HK-2 (cell line): ENCODE measurements around the gene HNRNPM.

ENCODE experiments used
- DNase-seq: peaks from one replicate; pipeline ENCODE4 v3.0.0-alpha.2; 2018; ENCODE audit not compliant: unreplicated experiment

The HNRNPM gene

DNA sequence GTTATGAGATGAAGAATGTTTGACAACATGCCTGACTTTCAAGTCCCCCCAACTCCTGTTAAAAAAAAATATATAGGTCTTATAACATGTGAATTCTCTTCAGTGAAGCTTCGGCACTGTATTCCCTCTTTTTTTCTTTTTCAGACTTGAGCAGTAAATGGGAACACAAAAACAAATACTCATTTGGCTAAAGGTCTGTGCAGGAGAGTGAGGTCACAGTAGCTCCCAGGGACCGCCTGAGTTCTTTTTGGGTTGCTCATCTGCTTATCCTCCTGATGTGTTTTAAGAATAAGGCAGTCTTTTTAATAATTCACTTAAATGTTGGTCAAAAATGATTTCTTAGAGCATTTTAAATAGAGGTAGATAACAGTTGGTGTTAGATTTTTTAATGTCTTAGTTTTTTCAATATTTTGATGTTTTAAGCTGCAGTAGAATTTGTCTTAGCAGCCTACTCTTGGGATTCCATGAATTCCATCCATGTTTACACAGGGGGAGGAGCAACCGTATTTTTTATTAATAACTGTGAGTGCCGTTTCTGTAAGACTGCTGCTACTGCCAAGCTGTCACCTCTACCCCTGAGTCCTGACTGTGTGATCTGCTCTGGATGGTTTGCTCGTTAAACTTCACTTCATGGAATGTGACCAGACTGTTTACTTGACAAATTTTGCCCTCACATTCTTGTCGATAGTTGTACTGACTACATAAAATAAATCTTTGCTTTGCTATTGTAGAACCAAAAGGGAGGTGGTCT lies 14.9 kb downstream of the HNRNPM start:
- no peak for DNase-seq

DNA sequence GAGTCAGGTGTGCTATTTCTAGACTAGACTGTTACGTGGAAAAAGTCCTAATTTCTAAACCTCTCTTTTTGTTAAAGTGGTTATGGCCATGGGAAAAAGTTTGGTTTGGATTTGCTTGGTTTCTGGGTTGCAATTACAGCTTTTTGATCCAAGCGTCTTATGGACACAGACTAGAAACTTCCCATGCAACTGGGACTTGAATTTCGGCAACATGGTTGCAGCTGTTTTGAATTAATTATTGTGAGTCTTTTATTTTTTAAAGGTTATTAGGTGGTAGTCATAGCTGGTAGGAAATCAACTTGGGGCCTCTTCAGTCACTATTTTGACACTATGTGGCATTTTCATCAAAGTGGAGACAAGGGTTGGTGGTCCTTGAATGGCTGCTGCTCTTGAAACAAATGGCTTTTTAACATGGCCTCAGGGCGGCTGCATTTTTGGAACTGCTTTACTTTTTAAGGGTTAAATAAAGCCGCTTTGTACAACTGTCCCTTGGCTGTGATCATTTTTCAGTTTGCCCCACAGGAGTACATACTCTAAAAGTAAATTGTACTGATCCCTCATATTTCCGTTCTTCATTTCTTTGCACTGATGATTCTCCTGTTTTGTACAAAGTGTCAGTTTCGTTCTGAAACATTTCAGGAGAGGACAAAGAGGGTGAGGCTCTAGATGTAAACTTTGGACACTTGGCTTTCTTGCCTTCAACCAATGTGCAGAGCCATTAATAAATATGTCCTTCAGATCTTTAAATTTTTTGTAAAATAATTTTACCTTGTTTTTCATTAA lies 15.9 kb downstream of the HNRNPM start:
- no peak for DNase-seq

DNA sequence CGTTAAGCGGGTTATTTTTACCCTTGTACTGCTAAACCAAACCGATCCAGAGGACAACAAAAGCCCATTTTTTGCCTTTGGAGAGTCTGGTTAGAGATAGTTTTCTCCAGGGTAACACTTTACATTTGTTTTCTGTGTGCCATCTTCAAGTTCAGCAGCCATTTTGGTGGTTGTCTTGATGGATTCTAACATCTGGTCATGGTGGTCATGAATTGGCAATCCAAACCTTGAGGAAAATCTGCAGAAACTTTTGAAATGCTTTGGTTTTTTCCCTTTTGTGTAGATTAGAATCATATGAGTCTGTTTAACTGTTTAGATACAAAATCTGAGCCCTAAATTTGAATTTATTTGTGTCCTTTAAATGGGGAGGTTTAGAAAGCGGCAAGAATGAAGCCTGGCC lies 16.6 kb downstream of the HNRNPM start:
- no peak for DNase-seq

DNA sequence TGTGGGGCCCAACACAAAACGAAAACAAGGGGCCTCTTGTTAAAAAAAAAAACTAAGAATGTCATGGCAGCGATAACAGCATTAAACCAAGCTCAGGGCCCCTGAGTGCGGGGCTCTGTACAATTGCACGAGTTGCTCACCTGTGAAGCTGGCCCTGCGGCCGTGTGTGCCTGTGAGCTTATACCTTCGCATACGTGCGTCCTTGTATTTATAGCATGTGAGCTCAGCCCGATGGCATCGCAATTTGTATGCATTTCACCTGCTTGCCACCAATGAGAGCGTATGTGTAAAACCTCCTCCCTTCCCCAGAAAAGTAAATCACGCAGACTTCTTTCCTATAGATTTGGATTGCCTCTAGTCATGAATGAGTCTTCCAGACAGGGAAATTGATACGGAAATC lies 17.1 kb downstream of the HNRNPM start:
- DNase-seq = no peak

DNA sequence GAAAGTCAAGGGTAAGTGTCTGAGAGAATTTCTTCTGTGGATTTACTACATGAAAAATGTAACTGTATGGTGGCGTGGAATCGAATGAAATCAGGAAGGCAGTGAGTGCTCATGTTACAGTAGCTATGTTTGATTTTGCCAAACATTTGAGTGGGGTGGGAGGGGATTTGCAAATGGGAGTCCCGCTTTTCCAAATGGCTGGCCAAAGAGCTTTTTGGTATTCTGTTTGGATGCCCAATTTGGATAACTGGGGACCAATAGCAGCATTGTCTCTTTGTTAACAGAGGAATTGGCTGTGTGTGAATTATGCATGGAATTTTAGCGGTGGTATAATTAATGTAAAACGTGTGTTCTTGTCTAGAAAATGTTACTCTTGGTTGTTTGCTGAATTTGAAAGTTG lies 17.8 kb downstream of the HNRNPM start:
- no peak for DNase-seq

DNA sequence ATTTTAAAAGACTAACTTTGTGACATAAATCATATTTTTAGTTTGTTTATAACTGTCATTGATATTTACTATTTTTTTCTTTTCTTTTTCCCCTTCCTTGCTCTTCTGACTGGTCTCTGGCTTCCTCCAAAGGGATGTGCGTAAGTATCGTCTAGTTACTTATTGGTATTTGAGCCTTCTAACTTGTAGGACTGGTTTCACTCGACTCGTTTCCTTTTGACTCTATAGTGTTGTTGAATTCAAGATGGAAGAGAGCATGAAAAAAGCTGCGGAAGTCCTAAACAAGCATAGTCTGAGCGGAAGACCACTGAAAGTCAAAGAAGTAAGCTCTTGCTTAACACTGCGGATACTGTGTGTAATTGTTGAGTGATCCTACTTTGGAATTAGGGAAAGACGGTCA lies 18.6 kb downstream of the HNRNPM start:
- no peak for DNase-seq

DNA sequence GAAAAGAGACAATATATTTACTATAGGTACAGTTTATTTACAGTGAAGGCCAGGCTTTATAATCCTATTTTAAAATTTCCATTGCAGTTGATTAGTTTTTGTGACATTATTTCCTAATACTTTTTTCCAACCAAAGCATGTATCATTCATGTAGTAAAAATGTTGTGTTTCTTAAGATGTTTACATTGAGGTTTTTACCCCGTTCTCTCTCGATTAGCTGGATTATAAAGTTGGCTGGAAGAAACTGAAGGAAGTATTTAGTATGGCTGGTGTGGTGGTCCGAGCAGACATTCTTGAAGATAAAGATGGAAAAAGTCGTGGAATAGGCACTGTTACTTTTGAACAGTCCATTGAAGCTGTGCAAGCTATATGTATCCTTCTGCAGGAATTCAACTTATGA lies 21.2 kb downstream of the HNRNPM start:
- no peak for DNase-seq

DNA sequence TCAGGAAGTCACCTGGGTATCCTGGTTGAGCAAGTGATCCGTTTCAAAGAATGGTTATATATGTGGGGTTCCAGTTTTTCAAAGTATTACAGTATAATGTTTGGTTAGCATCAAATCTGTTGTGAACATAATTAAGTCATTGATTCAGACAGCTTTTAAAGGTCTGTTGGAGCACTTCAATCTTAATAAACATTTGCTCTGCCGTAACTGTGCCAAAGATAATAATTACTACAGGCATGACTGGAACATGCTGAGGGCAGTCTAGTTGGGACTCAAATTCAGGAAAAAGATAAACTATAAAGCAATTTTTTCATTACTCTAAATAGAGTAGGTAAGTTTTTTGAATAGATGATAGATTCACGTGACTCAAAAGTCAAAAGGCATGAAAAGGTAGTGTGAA lies 23.3 kb downstream of the HNRNPM start:
- no peak for DNase-seq

DNA sequence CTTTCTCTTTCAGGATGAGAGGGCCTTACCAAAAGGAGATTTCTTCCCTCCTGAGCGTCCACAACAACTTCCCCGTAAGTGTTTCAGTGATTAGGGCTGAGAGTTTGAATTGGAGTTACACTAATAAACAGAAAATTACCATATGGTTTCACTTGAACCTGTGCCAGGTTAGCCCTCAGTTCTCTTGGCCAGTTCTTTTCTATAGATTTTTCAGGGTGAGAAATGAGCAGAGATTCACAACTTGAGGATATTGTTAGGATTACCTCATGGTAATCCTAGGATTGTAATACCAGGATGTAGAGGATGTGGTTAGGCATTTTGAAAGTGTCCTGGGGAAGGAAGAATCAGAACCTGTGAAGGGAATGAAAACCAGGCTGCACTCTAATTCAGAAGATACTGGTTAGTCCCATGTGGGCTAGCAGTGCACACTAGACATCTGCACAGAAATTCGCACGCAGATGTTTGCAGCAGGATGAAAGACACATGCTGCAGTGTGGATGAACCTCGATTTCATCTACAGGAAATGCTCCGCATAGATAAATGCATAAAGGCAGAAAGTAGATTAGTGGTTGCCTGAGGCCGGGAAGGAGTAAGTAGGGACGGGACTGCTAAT lies 24.1 kb downstream of the HNRNPM start:
- no peak for DNase-seq

DNA sequence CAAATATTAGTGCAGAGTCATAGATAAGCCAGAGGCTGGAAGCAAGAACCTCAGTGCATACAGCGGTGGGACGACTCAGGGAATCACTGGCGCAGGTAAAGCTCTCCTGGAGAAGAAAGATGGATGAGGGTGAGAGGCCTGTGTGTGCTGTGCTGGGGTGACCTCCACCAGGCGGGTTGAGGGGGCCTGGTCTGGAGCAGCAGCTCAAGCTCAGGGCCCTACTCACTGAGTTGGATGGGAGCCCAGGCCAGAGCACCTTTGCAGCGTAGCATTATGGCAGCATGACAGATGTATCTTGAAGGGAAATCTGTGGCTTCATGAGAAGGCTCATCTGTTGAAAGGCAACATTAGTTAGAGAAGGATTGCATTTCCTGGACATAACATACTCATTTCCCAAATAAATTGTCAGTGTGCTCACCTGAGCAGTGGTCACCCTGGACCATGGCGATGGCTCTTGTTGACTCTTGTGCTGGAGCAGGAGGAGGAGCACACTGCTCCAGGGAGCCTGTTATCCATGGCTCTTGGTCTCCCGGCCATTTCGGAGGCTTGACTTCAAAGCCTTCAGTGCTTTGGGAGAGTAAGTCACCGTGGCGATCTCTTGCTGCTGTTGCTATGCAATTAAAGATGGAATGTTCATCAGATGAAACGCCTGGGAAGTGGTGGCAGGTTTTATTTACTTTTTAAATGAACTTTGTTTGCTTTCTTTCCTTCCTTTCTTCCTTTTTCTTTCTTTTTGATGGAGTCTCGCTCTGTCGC lies 25.0 kb downstream of the HNRNPM start:
- DNase-seq = no peak

DNA sequence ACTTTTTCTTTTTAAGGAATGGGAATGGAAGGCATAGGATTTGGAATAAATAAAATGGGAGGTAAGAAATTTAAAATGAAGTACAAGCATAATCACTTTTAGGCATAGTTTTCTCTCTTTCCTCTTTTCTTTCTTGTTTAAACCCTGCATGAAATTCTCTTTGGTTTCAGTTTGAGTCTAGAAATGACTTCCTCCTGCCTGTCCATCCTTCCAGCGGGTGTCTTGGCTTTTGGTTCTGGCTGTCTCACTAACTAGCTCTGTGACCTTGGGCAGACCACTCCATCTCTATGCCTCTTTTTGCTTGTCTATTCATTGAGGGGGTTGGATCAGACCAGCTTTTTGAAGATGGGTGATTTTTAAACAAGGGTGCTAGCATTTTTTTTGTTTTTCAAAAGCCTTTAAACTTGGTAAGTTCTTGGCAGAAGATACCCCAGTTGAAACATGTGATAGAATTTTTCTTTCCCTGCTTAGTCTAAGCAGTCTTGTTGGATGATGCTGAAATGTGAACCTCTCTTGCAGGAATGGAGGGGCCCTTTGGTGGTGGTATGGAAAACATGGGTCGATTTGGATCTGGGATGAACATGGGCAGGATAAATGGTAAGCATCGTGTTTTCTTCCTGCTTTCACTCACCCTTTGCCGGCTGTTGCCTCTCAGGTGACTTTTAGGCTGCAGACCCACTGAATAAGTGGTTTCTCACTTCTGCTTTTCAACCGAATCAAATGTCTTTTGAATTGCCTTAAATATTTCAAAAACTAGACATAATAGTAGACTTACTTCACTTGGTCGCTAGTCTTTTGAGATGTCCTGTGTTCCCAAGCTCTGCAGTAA lies 29.1 kb downstream of the HNRNPM start:
- DNase-seq = no peak

DNA sequence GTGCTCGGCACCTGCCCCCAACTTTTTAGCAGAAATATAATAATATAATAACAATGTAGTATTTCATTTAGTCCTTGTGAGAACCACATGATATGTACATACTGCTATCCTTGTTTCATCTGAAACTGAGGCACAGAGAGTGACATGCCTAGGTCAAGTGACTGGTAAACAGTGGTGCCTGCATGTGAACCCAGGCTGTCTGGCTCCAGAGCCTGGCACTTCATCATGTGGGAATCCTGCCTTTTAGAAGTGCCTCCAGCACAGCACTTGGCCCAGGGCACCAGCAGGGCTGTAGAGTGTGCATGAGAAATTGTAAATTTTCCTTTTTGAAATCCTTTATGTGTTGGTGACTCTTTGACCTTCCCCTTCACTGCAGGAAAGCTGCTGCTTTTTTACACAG lies 30.2 kb downstream of the HNRNPM start:
- DNase-seq = no peak

DNA sequence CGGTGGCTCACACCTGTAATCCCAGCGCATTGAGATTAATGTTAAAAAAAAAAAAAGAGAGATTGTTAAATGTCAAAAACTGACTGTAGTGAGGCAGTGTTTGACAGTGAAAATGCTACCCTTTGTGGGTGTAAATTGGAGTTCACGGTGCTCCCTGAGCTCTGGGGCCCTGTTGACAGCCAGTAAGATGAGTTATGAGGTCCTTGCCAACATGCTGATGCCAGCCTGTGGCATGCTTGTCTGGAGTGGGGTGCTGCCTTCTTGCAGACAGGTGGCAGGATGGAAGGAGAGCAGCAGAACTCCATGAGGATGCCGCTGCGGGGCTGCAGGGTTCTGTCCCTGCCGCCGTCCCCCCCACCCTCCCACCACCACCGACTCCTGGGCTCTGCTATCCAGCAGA lies 31.7 kb downstream of the HNRNPM start:
- DNase-seq = no peak

DNA sequence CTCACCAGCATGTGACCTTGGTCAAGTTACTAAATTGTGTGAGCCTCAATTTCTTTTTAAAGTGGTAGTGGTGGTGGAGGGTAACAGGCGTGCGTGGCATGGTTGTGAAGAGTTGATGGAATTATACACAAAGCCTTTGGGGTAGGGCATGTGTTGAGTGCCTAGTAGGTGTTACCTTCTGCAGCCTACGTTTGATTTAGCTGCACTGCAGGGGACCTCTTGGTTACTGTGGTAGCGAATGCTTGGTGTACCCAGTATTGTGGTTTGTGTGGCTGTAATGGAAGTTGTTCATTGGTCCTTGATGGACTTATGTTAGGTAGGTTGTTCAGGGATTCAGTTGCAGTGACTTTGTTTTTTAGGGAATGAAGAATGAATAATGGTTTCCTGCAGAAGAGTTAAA lies 33.1 kb downstream of the HNRNPM start:
- DNase-seq = no peak

DNA sequence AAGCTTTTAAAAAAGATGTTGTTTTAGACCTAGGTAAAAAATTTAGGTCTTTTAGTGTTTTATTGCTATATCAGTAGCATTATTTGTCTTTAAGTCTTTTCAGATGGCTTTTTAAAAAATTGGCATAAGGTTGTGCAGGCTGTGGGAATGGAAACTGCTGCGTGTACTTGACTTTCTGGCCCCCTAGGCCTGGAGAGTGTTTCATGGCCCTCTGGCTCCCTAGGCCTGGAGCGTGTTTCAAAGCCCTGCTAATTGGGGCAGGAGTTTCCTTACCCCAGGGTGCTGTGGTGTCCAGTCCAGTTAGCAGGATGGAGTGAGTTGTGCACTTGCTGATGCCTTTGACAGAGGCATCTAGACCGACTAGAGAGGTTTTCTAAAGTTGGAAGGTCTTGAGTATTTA lies 33.8 kb downstream of the HNRNPM start:
- no peak for DNase-seq

DNA sequence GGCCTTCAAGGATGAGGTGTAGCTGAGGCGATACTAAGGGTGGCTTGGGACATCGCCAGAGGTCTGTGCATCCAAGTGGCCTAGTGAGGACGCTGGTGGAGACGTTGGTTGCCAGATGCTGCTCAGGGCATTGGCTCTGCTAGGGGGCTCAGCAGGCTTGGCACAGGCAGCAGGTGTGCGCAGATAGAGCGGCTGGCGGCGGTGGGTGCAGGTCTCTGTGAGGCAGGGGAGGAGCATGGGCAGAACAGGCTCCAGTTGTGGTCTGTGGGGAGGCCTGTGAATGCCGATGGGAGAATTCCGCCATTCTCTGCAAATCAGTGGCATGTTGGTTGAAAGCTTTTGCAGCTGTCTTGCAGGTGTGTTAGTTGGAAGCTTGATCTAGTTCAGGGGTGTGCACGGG lies 36.4 kb downstream of the HNRNPM start:
- DNase-seq = no peak

DNA sequence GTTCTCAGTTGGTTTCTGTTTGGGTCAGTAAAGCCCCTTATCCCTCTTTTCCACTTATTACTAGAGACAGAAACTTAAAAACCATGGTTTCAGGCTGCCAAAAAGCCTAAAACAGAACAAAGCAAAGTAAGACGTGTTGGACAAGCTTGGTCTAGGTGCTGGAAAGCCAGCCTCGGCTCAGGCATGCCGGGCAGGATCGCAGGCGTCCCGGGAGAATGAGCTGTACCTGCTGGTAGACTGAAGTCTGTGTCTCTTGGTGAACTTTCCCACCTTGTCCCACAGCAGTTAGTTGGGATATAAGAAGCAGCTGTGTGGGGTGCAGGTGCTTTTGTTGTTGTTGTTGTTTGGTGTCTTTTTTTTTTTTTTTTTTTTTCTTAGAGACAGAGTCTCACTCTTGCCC lies 36.8 kb downstream of the HNRNPM start:
- DNase-seq = no peak

DNA sequence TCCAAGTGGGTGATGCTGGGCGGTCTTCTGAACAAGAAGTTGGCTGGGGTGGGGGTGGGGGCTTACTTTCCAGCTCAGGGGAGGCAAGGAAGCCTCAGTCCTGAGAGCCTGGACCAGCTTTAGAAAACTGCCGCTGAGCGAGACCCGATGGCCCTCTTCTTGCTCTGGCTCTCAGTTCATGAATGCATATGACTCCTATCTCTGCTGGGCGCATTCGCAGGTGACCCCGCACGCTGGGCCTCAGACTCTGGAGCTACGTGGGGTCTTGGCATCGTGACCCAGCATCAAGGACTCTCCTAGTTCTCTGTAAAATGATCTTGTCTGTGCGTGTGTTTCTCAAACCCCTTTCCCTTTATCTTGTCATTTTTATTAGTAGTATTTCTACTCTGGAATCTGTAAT lies 37.9 kb downstream of the HNRNPM start:
- DNase-seq = no peak

DNA sequence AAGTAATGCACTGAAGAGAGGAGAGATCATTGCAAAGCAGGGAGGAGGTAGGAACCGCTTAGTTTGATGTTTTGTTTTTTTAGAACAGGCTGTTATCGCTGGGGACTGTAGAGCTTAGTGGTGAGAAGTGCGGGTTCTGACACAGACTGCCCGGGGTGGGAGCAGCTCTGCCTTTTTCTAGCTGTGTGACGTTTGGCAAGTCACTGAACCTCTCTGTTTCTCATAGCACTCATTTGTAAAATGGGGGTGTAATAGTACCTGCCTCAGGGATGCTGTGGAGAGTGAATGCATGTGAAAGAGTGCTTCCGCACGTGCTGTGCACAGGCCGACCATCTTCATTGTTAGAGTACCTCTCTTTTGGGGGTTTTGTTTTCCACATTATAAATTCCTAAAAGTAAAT lies 38.4 kb downstream of the HNRNPM start:
- DNase-seq = no peak

DNA sequence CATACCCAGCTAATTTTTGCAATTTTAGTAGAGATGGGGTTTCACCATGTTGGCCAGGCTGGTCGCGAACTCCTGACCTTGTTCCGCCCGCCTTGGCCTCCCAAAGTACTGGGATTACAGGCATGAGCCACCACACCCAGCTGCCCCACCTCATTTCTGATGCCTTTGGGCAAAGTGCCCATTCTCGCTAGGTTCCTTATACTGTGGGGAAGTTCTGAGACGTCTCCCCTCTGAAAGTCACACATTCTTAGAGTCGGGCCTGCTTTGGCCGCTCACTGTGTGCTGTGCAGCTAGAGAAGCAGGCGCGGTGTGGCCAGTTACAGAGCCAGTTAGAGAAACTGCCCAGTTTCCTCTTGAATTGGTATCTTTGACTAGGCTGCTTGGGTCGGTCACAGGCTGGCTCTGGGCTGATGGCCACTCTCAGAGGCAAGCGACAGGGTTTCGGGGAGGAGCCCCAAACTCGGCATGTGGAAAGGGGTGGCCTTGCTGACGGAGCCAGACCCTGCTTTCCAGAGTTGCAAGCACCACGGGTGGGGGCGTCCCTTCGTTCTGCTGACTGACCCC lies 39.6 kb downstream of the HNRNPM start:
- DNase-seq = no peak
